HCT116 (cell line): ENCODE data around the gene ZAR1L. TPM values are rescaled to one million over a fixed set of nuclear protein-coding genes. Genes with fewer than 3 reads are reported as not detected.

Experiments
- ATAC-seq: fragments of 200-7000 bp; cut with Tn5 transposase; 2 replicates; pipeline ENCODE4 v1.9.1; 2020; ENCODE audit warnings: mild to moderate bottlenecking, moderate library complexity
- BruUV-seq: library from RNA; stranded (reverse); fragments of 400-500 nt; replicated peaks from 2 replicates; lab custom pipeline; 2021; lab: Mats Ljungman, UMichigan
- CTCF ChIA-PET: fragments of 300-600 bp; sonication (Branson Sonifier 250); formaldehyde crosslinking; loops from one replicate; lab custom pipeline; 2021; ENCODE audit warnings: antibody characterized with exemption; lab: Charles Lee
- POLR2A ChIA-PET: fragments of 300-600, 350-600 bp; sonication (Branson Sonifier 250); formaldehyde crosslinking; loops from one replicate; lab custom pipeline; 2021; ENCODE audit warnings: antibody characterized with exemption; lab: Charles Lee
- RAD21 ChIA-PET, 2 experiments: fragments of 300-600 bp; sonication (Branson Sonifier 250); formaldehyde crosslinking; loops; one replicate each; lab custom pipeline; 2023; ENCODE audit warnings: low total read pairs in 2 of 2; ENCODE audit not compliant: uncharacterized antibody in 2 of 2, unreplicated experiment in 2 of 2, low non-redundant PET in 1 of 2; lab: Charles Lee
- DNase-seq: peaks from one replicate; pipeline ENCODE4 v3.0.0-alpha.2; 2010; ENCODE audit warnings: low read depth, low spot score
- H2AFZ ChIP-seq: fragments of 200-600 bp; shearing (Covaris generic), sonication (generic); 2 replicates; pipeline ENCODE4 v1.6.1; 2017; ENCODE audit warnings: low read depth, mixed run types, mixed read lengths, antibody characterized with exemption, low read length; ENCODE audit not compliant: poor library complexity, severe bottlenecking
- H3K27ac ChIP-seq: 2 replicates; pipeline ENCODE4 v1.5.1; 2012; ENCODE audit warnings: low read depth, low read length
- H3K27me3 ChIP-seq: fragments of 200-600 bp; sonication (generic); 2 replicates; pipeline ENCODE4 v1.6.1; 2016; ENCODE audit warnings: mixed run types, low read length, mixed read lengths; ENCODE audit not compliant: insufficient read depth
- H3K36me3 ChIP-seq, 2 experiments: fragments of 200-500 bp in 1 of 2; fragments of 200-600 bp in 1 of 2; sonication (Bioruptor generic) in 1 of 2; sonication (generic) in 1 of 2; 2 replicates each; pipeline versions ENCODE4 v1.5.1 to v1.6.1; 2014 to 2016; ENCODE audit warnings: low read length in 2 of 2, inconsistent platforms in 1 of 2, mixed read lengths in 1 of 2, mixed run types in 1 of 2; ENCODE audit not compliant: insufficient read depth in 2 of 2, control insufficient read depth in 1 of 2
- H3K4me1 ChIP-seq, 2 experiments: fragments of 200-600 bp in 1 of 2; sonication (generic) in 1 of 2; 2 replicates each; pipeline versions ENCODE4 v1.5.1 to v1.6.1; 2012 to 2017; ENCODE audit warnings: low read length in 2 of 2, inconsistent platforms in 1 of 2, mild to moderate bottlenecking in 1 of 2, mixed read lengths in 1 of 2, mixed run types in 1 of 2, moderate library complexity in 1 of 2; ENCODE audit not compliant: insufficient read depth in 2 of 2, control insufficient read depth in 1 of 2
- H3K4me2 ChIP-seq: fragments of 200-600 bp; sonication (generic); 2 replicates; pipeline ENCODE4 v1.6.1; 2017; ENCODE audit warnings: mixed run types, low read length, mixed read lengths
- H3K4me3 ChIP-seq, 2 experiments: fragments of 200-600 bp in 1 of 2; sonication (generic) in 1 of 2; replicated peaks in 1 of 2; 2 replicates each; pipeline ENCODE4 v1.5.1; 2011 to 2016; ENCODE audit warnings: low read length in 2 of 2, control low read depth in 1 of 2, low read depth in 1 of 2, mild to moderate bottlenecking in 1 of 2, mixed read lengths in 1 of 2, mixed run types in 1 of 2
- H3K79me2 ChIP-seq: fragments of 200-600 bp; sonication (generic); 2 replicates; pipeline ENCODE4 v1.6.1; 2017; ENCODE audit warnings: mild to moderate bottlenecking, mixed run types, low read length, moderate library complexity, mixed read lengths; ENCODE audit not compliant: insufficient read depth
- H3K9ac ChIP-seq: fragments of 200-600 bp; sonication (generic); 2 replicates; pipeline ENCODE4 v1.6.1; 2016; ENCODE audit warnings: low read length, mixed read lengths
- H3K9me2 ChIP-seq: fragments of 200-600 bp; sonication (generic), shearing (Covaris generic); 2 replicates; pipeline ENCODE4 v1.6.1; 2017; ENCODE audit warnings: mixed run types, mild to moderate bottlenecking, moderate library complexity; ENCODE audit not compliant: insufficient read depth
- H3K9me3 ChIP-seq, 2 experiments: fragments of 200-500 bp in 1 of 2; fragments of 200-600 bp in 1 of 2; sonication (Bioruptor generic) in 1 of 2; sonication (generic) in 1 of 2; 2 replicates each; pipeline ENCODE4 v1.6.1; 2014 to 2017; ENCODE audit warnings: low read length in 2 of 2, mixed read lengths in 2 of 2, inconsistent platforms in 1 of 2, low read depth in 1 of 2, mild to moderate bottlenecking in 1 of 2, mixed run types in 1 of 2, moderate library complexity in 1 of 2; ENCODE audit not compliant: control insufficient read depth in 1 of 2, insufficient read depth in 1 of 2
- H4K20me1 ChIP-seq: fragments of 200-600 bp; sonication (generic), shearing (Covaris generic); 2 replicates; pipeline ENCODE4 v1.6.1; 2017; ENCODE audit warnings: mixed run types, mild to moderate bottlenecking, moderate library complexity; ENCODE audit not compliant: insufficient read depth
- ELF1 ChIP-seq: IDR thresholded peaks from 2 replicates; pipeline ENCODE4 v1.6.1; 2012; ENCODE audit warnings: low read depth, borderline replicate concordance
- JUND ChIP-seq: IDR thresholded peaks from 2 replicates; pipeline ENCODE4 v1.6.1; 2012
- POLR2A ChIP-seq: IDR thresholded peaks from 2 replicates; pipeline ENCODE4 v1.7.0; 2011; ENCODE audit warnings: borderline replicate concordance; ENCODE audit not compliant: insufficient read depth, insufficient read length; ENCODE audit errors: extremely low read depth
- SP1 ChIP-seq: IDR thresholded peaks from 2 replicates; pipeline ENCODE4 v1.6.1; 2012; ENCODE audit warnings: low read depth
- TCF7L2 ChIP-seq: IDR thresholded peaks from 2 replicates; pipeline ENCODE4 v1.7.0; 2011; ENCODE audit warnings: borderline replicate concordance, inconsistent platforms; ENCODE audit not compliant: insufficient read depth, insufficient read length; ENCODE audit errors: extremely low read depth
- ZFX ChIP-seq: fragments of 450-650 bp; IDR thresholded peaks from 2 replicates; pipeline ENCODE4 v1.6.1; 2017
- intact Hi-C: fragments of 100-400 bp; cut with micrococcal nuclease; formaldehyde crosslinking; loops from 2 replicates; pipeline ENCODE4 v1.10.0; 2022
- total RNA-seq: library from RNA; stranded (reverse); gene quantifications from one replicate; pipeline ENCODE4 v1.2.1, GENCODE V29; 2021; ENCODE audit not compliant: unreplicated experiment
- TF ChIP-seq, protein P1 (sequence below): IDR thresholded peaks from 2 replicates; pipeline ENCODE4 v1.6.1; 2012; ENCODE audit warnings: low read depth

ZAR1L gene
- total RNA-seq, 1 experiment from 2014 or later = 0.15 TPM

DNA sequence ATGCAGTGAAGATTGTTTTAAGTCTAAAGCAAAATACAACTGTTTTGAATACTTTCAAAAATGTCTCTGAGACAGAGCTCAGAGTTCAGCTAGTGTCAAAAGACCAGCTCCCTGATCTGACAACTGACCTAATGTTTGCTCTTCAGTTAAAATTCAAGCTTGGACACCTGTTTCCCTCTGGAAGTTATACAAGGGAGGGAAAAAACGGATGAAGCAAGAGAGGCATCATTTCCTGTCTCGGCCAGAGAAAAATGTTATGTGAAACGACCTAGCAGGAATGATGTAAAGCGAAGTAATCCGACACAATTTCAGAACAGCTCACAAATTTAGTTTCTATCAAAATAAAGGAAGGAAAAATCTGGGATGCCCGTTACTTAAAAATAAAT is 59.4 kb downstream of the ZAR1L start:
- H3K4me3 ChIP-seq = no peak overlapping the region
- DNase-seq (no peak), ATAC-seq (no peak)
- BruUV-seq = no TSS peak
- TF ChIP-seq JUND (no peak), ELF1 (no peak), POLR2A (no peak), SP1 (no peak), ZFX (no peak), TCF7L2 (no peak)
- TF ChIP-seq, protein P1, sequence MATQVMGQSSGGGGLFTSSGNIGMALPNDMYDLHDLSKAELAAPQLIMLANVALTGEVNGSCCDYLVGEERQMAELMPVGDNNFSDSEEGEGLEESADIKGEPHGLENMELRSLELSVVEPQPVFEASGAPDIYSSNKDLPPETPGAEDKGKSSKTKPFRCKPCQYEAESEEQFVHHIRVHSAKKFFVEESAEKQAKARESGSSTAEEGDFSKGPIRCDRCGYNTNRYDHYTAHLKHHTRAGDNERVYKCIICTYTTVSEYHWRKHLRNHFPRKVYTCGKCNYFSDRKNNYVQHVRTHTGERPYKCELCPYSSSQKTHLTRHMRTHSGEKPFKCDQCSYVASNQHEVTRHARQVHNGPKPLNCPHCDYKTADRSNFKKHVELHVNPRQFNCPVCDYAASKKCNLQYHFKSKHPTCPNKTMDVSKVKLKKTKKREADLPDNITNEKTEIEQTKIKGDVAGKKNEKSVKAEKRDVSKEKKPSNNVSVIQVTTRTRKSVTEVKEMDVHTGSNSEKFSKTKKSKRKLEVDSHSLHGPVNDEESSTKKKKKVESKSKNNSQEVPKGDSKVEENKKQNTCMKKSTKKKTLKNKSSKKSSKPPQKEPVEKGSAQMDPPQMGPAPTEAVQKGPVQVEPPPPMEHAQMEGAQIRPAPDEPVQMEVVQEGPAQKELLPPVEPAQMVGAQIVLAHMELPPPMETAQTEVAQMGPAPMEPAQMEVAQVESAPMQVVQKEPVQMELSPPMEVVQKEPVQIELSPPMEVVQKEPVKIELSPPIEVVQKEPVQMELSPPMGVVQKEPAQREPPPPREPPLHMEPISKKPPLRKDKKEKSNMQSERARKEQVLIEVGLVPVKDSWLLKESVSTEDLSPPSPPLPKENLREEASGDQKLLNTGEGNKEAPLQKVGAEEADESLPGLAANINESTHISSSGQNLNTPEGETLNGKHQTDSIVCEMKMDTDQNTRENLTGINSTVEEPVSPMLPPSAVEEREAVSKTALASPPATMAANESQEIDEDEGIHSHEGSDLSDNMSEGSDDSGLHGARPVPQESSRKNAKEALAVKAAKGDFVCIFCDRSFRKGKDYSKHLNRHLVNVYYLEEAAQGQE = no peak
- intact Hi-C loops = loop anchor here (5.0 kb wide), 1 partner anchor 52 kb away; no protein-coding TSS in a partner anchor
- ChIA-PET CTCF (interaction anchor here (0.8 kb wide), 1 partner anchor 12 kb away, joined by 5 read pairs; no protein-coding TSS in a partner anchor), RAD21 (no interaction called here), POLR2A (no interaction called here)
- H3K27ac ChIP-seq = no peak overlapping the region
- no peaks in the 10 kb centered on the region for H3K9me2 ChIP-seq
- no peak overlapping the region for H3K4me2 ChIP-seq
- no peak overlapping the region for H2AFZ ChIP-seq
- H3K9ac ChIP-seq = no peak overlapping the region
- no peaks in the 10 kb centered on the region for H3K79me2 ChIP-seq
- no peaks in the 10 kb centered on the region for H3K36me3 ChIP-seq
- H3K9me3 ChIP-seq = no peaks in the 10 kb centered on the region
- no peaks in the 10 kb centered on the region for H3K27me3 ChIP-seq
- no peaks in the 10 kb centered on the region for H3K4me1 ChIP-seq
- H4K20me1 ChIP-seq = no peaks in the 10 kb centered on the region
